B cell (primary cell): Measurements from ENCODE around the gene PDZRN3.

ENCODE experiments used
- EZH2 ChIP-seq: IDR thresholded peaks from 2 replicates; pipeline ENCODE4 v1.6.1; 2012; ENCODE audit warnings: borderline replicate concordance, low read depth, mild to moderate bottlenecking, moderate library complexity, low read length; ENCODE audit not compliant: insufficient read depth, poor library complexity, severe bottlenecking
- TF ChIP-seq, protein P1 (sequence below): fragments of 200-600 bp; IDR thresholded peaks from one replicate; pipeline ENCODE4 v1.8.0; 2022; ENCODE audit warnings: antibody characterized with exemption, mild to moderate bottlenecking

- TF ChIP-seq, protein P1, sequence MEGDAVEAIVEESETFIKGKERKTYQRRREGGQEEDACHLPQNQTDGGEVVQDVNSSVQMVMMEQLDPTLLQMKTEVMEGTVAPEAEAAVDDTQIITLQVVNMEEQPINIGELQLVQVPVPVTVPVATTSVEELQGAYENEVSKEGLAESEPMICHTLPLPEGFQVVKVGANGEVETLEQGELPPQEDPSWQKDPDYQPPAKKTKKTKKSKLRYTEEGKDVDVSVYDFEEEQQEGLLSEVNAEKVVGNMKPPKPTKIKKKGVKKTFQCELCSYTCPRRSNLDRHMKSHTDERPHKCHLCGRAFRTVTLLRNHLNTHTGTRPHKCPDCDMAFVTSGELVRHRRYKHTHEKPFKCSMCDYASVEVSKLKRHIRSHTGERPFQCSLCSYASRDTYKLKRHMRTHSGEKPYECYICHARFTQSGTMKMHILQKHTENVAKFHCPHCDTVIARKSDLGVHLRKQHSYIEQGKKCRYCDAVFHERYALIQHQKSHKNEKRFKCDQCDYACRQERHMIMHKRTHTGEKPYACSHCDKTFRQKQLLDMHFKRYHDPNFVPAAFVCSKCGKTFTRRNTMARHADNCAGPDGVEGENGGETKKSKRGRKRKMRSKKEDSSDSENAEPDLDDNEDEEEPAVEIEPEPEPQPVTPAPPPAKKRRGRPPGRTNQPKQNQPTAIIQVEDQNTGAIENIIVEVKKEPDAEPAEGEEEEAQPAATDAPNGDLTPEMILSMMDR, result no peak
- TF ChIP-seq EZH2, result no peak
Observed at GRCh38 chr3:73500321-73500720, 124.4 kb downstream of the PDZRN3 start.
